ENCODE measurements around the gene EBLN1. TPM values are rescaled to one million over a fixed set of nuclear protein-coding genes. Genes with fewer than 3 reads are reported as not detected.

EBLN1 gene
- total RNA-seq (2011; cell fraction: chromatin; rRNA removed; ENCODE audit: low replicate concordance), result 0.76 and 3.1 TPM in 2 replicates
- total RNA-seq (2011; cell fraction: nucleolus; rRNA removed), result 0.67 and 1.1 TPM in 2 replicates
- total RNA-seq (2011; cell fraction: nucleoplasm; rRNA removed), result 0.73 TPM in 1 of 2 replicates, not detected in the other
- total RNA-seq (2014; rRNA removed) (0.32 and 0.61 TPM in 2 replicates), total RNA-seq (2014; rRNA removed; fragmentation: Illumina TruSeq; extraction: Trizol) (0.80 and 0.99 TPM in 2 replicates), total RNA-seq (2015; rRNA removed; fragmentation: Illumina TruSeq; extraction: Trizol) (0.30 and 0.40 TPM in 2 replicates), total RNA-seq (2021) (0.95 and 1.1 TPM in 2 replicates), polyA plus RNA-seq (2011; rRNA removed) (0.06 TPM in 1 of 2 replicates, not detected in the other), polyA plus RNA-seq (2014; fragmentation: Illumina TruSeq; extraction: Trizol) (1.00 and 1.5 TPM in 2 replicates), polyA plus RNA-seq (2014; fragmentation: Nextera tagmentation; extraction: Ambion mirVana) (1 to 10 TPM; 2.5 to 3.1 TPM), polyA plus RNA-seq (2014; rRNA removed) (0.50 and 1.1 TPM in 2 replicates), polyA minus RNA-seq (2011; rRNA and poly(A)+ RNA removed) (not detected in 2 replicates), Bru-seq, nascent RNA (percentile 58 among the genes with signal in this experiment), BruChase-seq, experiment 1, labeled RNA remaining after a 2-hour chase (percentile 63 among the genes with signal in this experiment), BruChase-seq, experiment 2, labeled RNA remaining after a 6-hour chase (percentile 66 among the genes with signal in this experiment)
- 0.09 TPM in 1 of 2 replicates, not detected in the other for polyA plus RNA-seq (2011; cell fraction: cytosol; rRNA removed)
- not detected in 2 replicates for polyA plus RNA-seq (2011; cell fraction: nucleus; rRNA removed)
- 0.40 and 0.76 TPM in 2 replicates for polyA plus RNA-seq (2012)
- not detected in 2 replicates for polyA minus RNA-seq (2011; cell fraction: cytosol; rRNA and poly(A)+ RNA removed)
- not detected in 2 replicates for polyA minus RNA-seq (2011; cell fraction: nucleus; rRNA and poly(A)+ RNA removed)
- long read RNA-seq, experiment 1, partial matches to known transcripts, result 0 of 3 reads
- long read RNA-seq, experiment 1, other reads (novel, unspliced or antisense), result 3 of 3 reads
- long read RNA-seq, experiment 2, partial matches to known transcripts, result 0 of 1 reads
- long read RNA-seq, experiment 2, other reads (novel, unspliced or antisense), result 0 of 1 reads
- long read RNA-seq, experiment 3, result 0 reads

- FAIRE-seq (peak; percentile 66), ATAC-seq (peak; percentile 77), DNase-seq (ENCODE audit: extremely low read depth in 1 of 4, low spot score in 3 of 4) (peak in 2 of 4 experiments; percentile 16 to 40)
- Histone ChIP-seq H4K20me1 (replicated peaks; ENCODE audit: control insufficient read depth, insufficient read depth, low read length) (no peaks in the 10 kb centered on the region), H3K4me2 (ENCODE audit: insufficient read depth, low read length) (peak within 1 kb of the TSS; percentile 14; the same call in 1 of the 2 replicates), H3K4me3 (no peak within 1 kb of the TSS), H3K9ac (ENCODE audit: insufficient read depth in 1 of 2, low read depth in 2 of 2, low read length in 2 of 2) (peak within 1 kb of the TSS in 1 of 2 experiments; percentile 14; a peak in 1 of 4 replicates), H3K9me3 (replicated peaks; ENCODE audit: control insufficient read depth, insufficient read depth, low read depth, low read length) (no peaks in the 10 kb centered on the region), H3K36me3 (ENCODE audit: control insufficient read depth, insufficient read depth, low read length) (no peaks in the 10 kb centered on the region), H3K27ac (ENCODE audit: extremely low read depth, low read depth, low read length) (no peak within 1 kb of the TSS), H2AFZ (ENCODE audit: low read depth, low read length) (peak within 1 kb of the TSS; percentile 58), H3K9me1 (ENCODE audit: control insufficient read depth, insufficient read depth, low read length) (no peaks in the 10 kb centered on the region), H3K79me2 (ENCODE audit: control insufficient read depth, insufficient read depth, low read length) (no peaks in the 10 kb centered on the region), H3K27me3 (ENCODE audit: control insufficient read depth in 2 of 2, insufficient read depth in 2 of 2, low read length in 2 of 2) (no peaks in the 10 kb centered on the region), H3K4me1 (replicated peaks in 1 of 2; ENCODE audit: control insufficient read depth in 2 of 2, insufficient read depth in 2 of 2, low read length in 2 of 2) (peaks cover 0 to 12% of the 10 kb centered on the region in 2 experiments; a peak in 3 of 5 replicates)
- in situ Hi-C loops (cut with MboI), result no loop called here
- TF ChIP-seq MYBL2 (IDR thresholded peaks at IDR 0.05; ENCODE audit: low read depth) (0 out of 2 replicates have a peak, but pooled peaks have one; percentile 22), MYBL2 (CRISPR knock-in tag; IDR thresholded peaks at IDR 0.05; ENCODE audit: borderline replicate concordance) (no peak), CHD2 (IDR thresholded peaks at IDR 0.05; ENCODE audit: low read depth, low read length) (peak; percentile 93), CTBP1 (IDR thresholded peaks at IDR 0.05; ENCODE audit: borderline replicate concordance) (no peak), CC2D1A (IDR thresholded peaks at IDR 0.05) (0 out of 2 replicates have a peak, but pooled peaks have one; percentile 35), YY1 (IDR thresholded peaks at IDR 0.05; ENCODE audit: borderline replicate concordance in 1 of 3, control insufficient read depth in 1 of 3, extremely low read depth in 1 of 3, insufficient read depth in 3 of 3, insufficient read length in 1 of 3, insufficient replicate concordance in 2 of 3, low read depth in 1 of 3, low read length in 2 of 3) (peak in 1 of 3 experiments; percentile 16), RBFOX2 (IDR thresholded peaks at IDR 0.05; ENCODE audit: low read depth, low read length) (0 out of 2 replicates have a peak, but pooled peaks have one; percentile 28), ZBTB8A (IDR thresholded peaks at IDR 0.05; ENCODE audit: partially characterized antibody) (no peak), TBP (optimal IDR thresholded peaks at IDR 0.05; ENCODE audit: low read depth, low read length) (peak; percentile 56)
- CTCF ChIA-PET (ENCODE audit: low intra/inter-chr PET ratio), result no interaction called here
- WGBS (ENCODE audit: insufficient coverage, low coverage, missing lambda C conversion rate), result 50% methylated on average over 7 of the region's 7 CpGs
- no TSS peak for BruUV-seq (replicated peaks)
- POLR2A ChIA-PET, result interaction anchor here (0.9 to 2.5 kb wide), 3 partner anchors 8 to 221 kb away, joined by 3 to 12 read pairs (median 3); no protein-coding TSS in a partner anchor
- intact Hi-C loops (cut with micrococcal nuclease), result loop anchor here (10.0 kb wide), 1 partner anchor 113 kb away; no protein-coding TSS in a partner anchor
These were observed at the start of gene EBLN1 for GRCh38 chr10:22217842-22218241. EBLN1 (minus strand) TSS chr10:22218015; CDS start chr10:22209983, 8,032 bp downstream.

All from K562 (cell line).